IMR-90 (cell line): ENCODE measurements around the gene PNKD. TPM values are rescaled to one million over a fixed set of nuclear protein-coding genes. Genes with fewer than 3 reads are reported as not detected.

ENCODE experiments used
- ATAC-seq: fragments of 200-7000 bp; cut with Tn5 transposase; 2 replicates; pipeline ENCODE4 v1.9.1; 2020; ENCODE audit warnings: low read depth, mild to moderate bottlenecking, moderate library complexity
- BruUV-seq: library from RNA; stranded (reverse); fragments of 400-500 nt; replicated peaks from 2 replicates; lab custom pipeline; 2021; lab: Mats Ljungman, UMichigan
- CTCF ChIA-PET: fragments of 300-600 bp; formaldehyde crosslinking; extraction: SDS; loops from one replicate; lab custom pipeline; 2021; ENCODE audit warnings: antibody characterized with exemption; lab: Yijun Ruan, JAX
- POLR2A ChIA-PET: fragments of 300-600 bp; sonication (Branson Sonifier 250); formaldehyde crosslinking; loops from one replicate; lab custom pipeline; 2022; ENCODE audit warnings: antibody characterized with exemption; ENCODE audit not compliant: unreplicated experiment; lab: Charles Lee
- DNase-seq: peaks from one replicate; pipeline ENCODE4 v3.0.0; 2013
- H2AFZ ChIP-seq: replicated peaks from 2 replicates; pipeline ENCODE3; 2013; ENCODE audit warnings: low read length, mild to moderate bottlenecking; ENCODE audit not compliant: poor library complexity
- H2AK5ac ChIP-seq: 2 replicates; pipeline ENCODE4 v1.6.1; 2013; ENCODE audit warnings: low read depth, low read length, inconsistent platforms
- H2AK9ac ChIP-seq: replicated peaks from 2 replicates; pipeline ENCODE3; 2013; ENCODE audit warnings: mild to moderate bottlenecking, low read depth, low read length, moderate library complexity; ENCODE audit not compliant: poor library complexity
- H2BK120ac ChIP-seq: 2 replicates; pipeline ENCODE4 v1.6.1; 2013; ENCODE audit warnings: low read depth, low read length, inconsistent platforms
- H2BK15ac ChIP-seq: 3 replicates; pipeline ENCODE4 v1.6.1; 2013; ENCODE audit warnings: low read depth, low read length, inconsistent platforms
- H2BK20ac ChIP-seq: 2 replicates; pipeline ENCODE4 v1.6.1; 2013; ENCODE audit warnings: low read depth, mild to moderate bottlenecking, inconsistent platforms, low read length, moderate library complexity
- H2BK5ac ChIP-seq: 2 replicates; pipeline ENCODE4 v1.6.1; 2013; ENCODE audit warnings: mild to moderate bottlenecking, low read depth, low read length, inconsistent platforms; ENCODE audit not compliant: poor library complexity, severe bottlenecking
- H3K14ac ChIP-seq: replicated peaks from 2 replicates; pipeline ENCODE4 v1.6.1; 2013; ENCODE audit warnings: low read depth, low read length, inconsistent platforms
- H3K18ac ChIP-seq: 2 replicates; pipeline ENCODE4 v1.6.1; 2013; ENCODE audit warnings: low read depth, low read length, control low read depth
- H3K23ac ChIP-seq: 2 replicates; pipeline ENCODE4 v1.6.1; 2013; ENCODE audit warnings: low read depth, low read length, inconsistent platforms
- H3K27ac ChIP-seq: 2 replicates; pipeline ENCODE4 v1.5.1; 2013; ENCODE audit warnings: mild to moderate bottlenecking, control low read depth, low read length; ENCODE audit not compliant: insufficient read depth
- H3K27me3 ChIP-seq: 2 replicates; pipeline ENCODE4 v1.6.1; 2013; ENCODE audit warnings: low read length; ENCODE audit not compliant: control insufficient read depth, insufficient read depth
- H3K36me3 ChIP-seq: 2 replicates; pipeline ENCODE4 v1.6.1; 2013; ENCODE audit warnings: low read length, mixed read lengths; ENCODE audit not compliant: control insufficient read depth, insufficient read depth
- H3K4ac ChIP-seq: 2 replicates; pipeline ENCODE4 v1.6.1; 2013; ENCODE audit warnings: low read depth, low read length, inconsistent platforms
- H3K4me1 ChIP-seq: 2 replicates; pipeline ENCODE4 v1.6.1; 2013; ENCODE audit warnings: low read length, mixed read lengths; ENCODE audit not compliant: control insufficient read depth, insufficient read depth
- H3K4me2 ChIP-seq: 2 replicates; pipeline ENCODE4 v1.6.1; 2013; ENCODE audit warnings: low read depth, mild to moderate bottlenecking, control low read depth, low read length, moderate library complexity
- H3K4me3 ChIP-seq: 2 replicates; pipeline ENCODE4 v1.5.1; 2013; ENCODE audit warnings: low read depth, mild to moderate bottlenecking, control low read depth, low read length, moderate library complexity; ENCODE audit not compliant: insufficient read depth
- H3K56ac ChIP-seq: 2 replicates; pipeline ENCODE4 v1.6.1; 2013; ENCODE audit warnings: low read length, inconsistent platforms; ENCODE audit not compliant: insufficient read depth; ENCODE audit errors: extremely low read depth
- H3K79me1 ChIP-seq, 2 experiments: 2 replicates each; pipeline ENCODE4 v1.6.1; 2013; ENCODE audit warnings: low read length in 2 of 2, inconsistent platforms in 1 of 2, low read depth in 1 of 2
- H3K9ac ChIP-seq: 2 replicates; pipeline ENCODE4 v1.6.1; 2013; ENCODE audit warnings: low read depth, low read length, control low read depth
- H3K9me1 ChIP-seq: 2 replicates; pipeline ENCODE4 v1.6.1; 2013; ENCODE audit warnings: low read length, inconsistent platforms; ENCODE audit not compliant: insufficient read depth
- H3K9me3 ChIP-seq: 2 replicates; pipeline ENCODE4 v1.6.1; 2013; ENCODE audit warnings: low read length; ENCODE audit not compliant: control insufficient read depth, insufficient read depth
- H4K20me1 ChIP-seq: 2 replicates; pipeline ENCODE4 v1.6.1; 2013; ENCODE audit warnings: low read length, inconsistent platforms; ENCODE audit not compliant: insufficient read depth
- H4K5ac ChIP-seq: 2 replicates; pipeline ENCODE4 v1.6.1; 2013; ENCODE audit warnings: mild to moderate bottlenecking, low read depth, low read length, control low read depth
- H4K8ac ChIP-seq, 2 experiments: 2 replicates each; pipeline ENCODE4 v1.6.1; 2013; ENCODE audit warnings: low read depth in 2 of 2, low read length in 2 of 2, control low read depth in 1 of 2, inconsistent platforms in 1 of 2
- H4K91ac ChIP-seq: 2 replicates; pipeline ENCODE4 v1.6.1; 2013; ENCODE audit warnings: low read depth, low read length, inconsistent platforms; ENCODE audit not compliant: insufficient read depth
- BHLHE40 ChIP-seq: fragments of 150-350 bp; IDR thresholded peaks from 2 replicates; pipeline ENCODE4 v1.6.1; 2016; ENCODE audit warnings: mild to moderate bottlenecking, low read depth, low read length
- CEBPB ChIP-seq: IDR thresholded peaks from 2 replicates; pipeline ENCODE4 v1.6.1; 2012; ENCODE audit warnings: low read depth, low read length, improper control_type of control experiment
- CHD1 ChIP-seq: IDR thresholded peaks from 2 replicates; pipeline ENCODE4 v1.6.1; 2012; ENCODE audit warnings: low read depth, low read length, improper control_type of control experiment
- CTCF ChIP-seq: conservative IDR thresholded peaks from 2 replicates; pipeline ENCODE4 v1.5.1; 2012; ENCODE audit warnings: mild to moderate bottlenecking, low read depth, low read length, improper control_type of control experiment
- FOS ChIP-seq: fragments of 150-350 bp; IDR thresholded peaks from 2 replicates; pipeline ENCODE4 v1.6.1; 2016; ENCODE audit warnings: low read depth, low read length
- MAFK ChIP-seq: IDR thresholded peaks from 2 replicates; pipeline ENCODE4 v1.6.1; 2012; ENCODE audit warnings: low read depth, low read length, improper control_type of control experiment
- MXI1 ChIP-seq: IDR thresholded peaks from 2 replicates; pipeline ENCODE4 v1.6.1; 2012; ENCODE audit warnings: low read depth, mild to moderate bottlenecking, low read length, moderate library complexity, borderline replicate concordance
- POLR2A ChIP-seq: IDR thresholded peaks from 2 replicates; pipeline ENCODE4 v1.6.1; 2012; ENCODE audit warnings: mild to moderate bottlenecking, low read depth, low read length
- RAD21 ChIP-seq: IDR thresholded peaks from 2 replicates; pipeline ENCODE4 v1.6.1; 2012; ENCODE audit warnings: low read length, improper control_type of control experiment
- RCOR1 ChIP-seq: IDR thresholded peaks from 2 replicates; pipeline ENCODE4 v1.6.1; 2012; ENCODE audit warnings: mild to moderate bottlenecking, low read length, improper control_type of control experiment; ENCODE audit not compliant: insufficient replicate concordance
- RFX5 ChIP-seq: IDR thresholded peaks from 2 replicates; pipeline ENCODE4 v1.8.0; 2012; ENCODE audit warnings: low read depth, mild to moderate bottlenecking, low read length, moderate library complexity
- SMC3 ChIP-seq: fragments of 150-350 bp; IDR thresholded peaks from 2 replicates; pipeline ENCODE4 v1.6.1; 2016; ENCODE audit warnings: low read depth, mild to moderate bottlenecking, antibody characterized with exemption, low read length, moderate library complexity
- USF2 ChIP-seq: fragments of 150-350 bp; IDR thresholded peaks from 2 replicates; pipeline ENCODE4 v1.6.1; 2017; ENCODE audit warnings: mild to moderate bottlenecking, antibody characterized with exemption, low read length, low read depth
- WGBS, 2 experiments: methylation state at CpG; one replicate each; pipeline versions ENCODE4 v1.1.5 to v1.1.7; 2013; ENCODE audit warnings: missing lambda C conversion rate in 2 of 2; ENCODE audit not compliant: insufficient read length in 1 of 2; ENCODE audit errors: extremely low coverage in 2 of 2; 5-methylcytosine and 5-hydroxymethylcytosine counted together
- dilution Hi-C: fragments of 300-500 bp; cut with HindIII; formaldehyde crosslinking; loops from one replicate; pipeline ENCODE4 v1.14.3; 2018; ENCODE audit warnings: low sequenced_read_pairs; ENCODE audit not compliant: unreplicated experiment
- in situ Hi-C: fragments of 300-500 bp; cut with MboI; formaldehyde crosslinking; loops from 3 replicates; pipeline ENCODE4 v1.14.3; 2019; ENCODE audit warnings: low sequenced_read_pairs, inconsistent platforms, mixed read lengths
- intact Hi-C: fragments of 100-400 bp; cut with micrococcal nuclease; formaldehyde crosslinking; loops from 2 replicates; pipeline ENCODE4 v1.10.0; 2022
- polyA plus RNA-seq, 3 experiments: library from polyadenylated mRNA; depleted of rRNA; stranded (reverse); fragments of >200 nt; gene quantifications; 2 replicates each; pipeline ENCODE4 v1.2.3, GENCODE V29; 2012; ENCODE audit warnings: low replicate concordance in 1 of 3
- total RNA-seq: library from RNA; depleted of rRNA; stranded (reverse); fragments of >200 nt; gene quantifications from 2 replicates; pipeline ENCODE4 v1.2.3, GENCODE V29; 2012

Gene PNKD
- total and polyA plus RNA-seq, 2 of the 4 experiments (the other 2 are of a cell fraction), result 19.2 to 68.5 TPM

- Histone ChIP-seq H2BK5ac (no peak overlapping the region), H3K4me2 (no peak overlapping the region), H3K36me3 (peaks cover 75% of the 10 kb centered on the region), H4K91ac (no peak overlapping the region), H3K9ac (no peak overlapping the region), H3K56ac (no peak overlapping the region), H3K9me1 (peaks cover 5% of the 10 kb centered on the region), H3K27me3 (no peaks in the 10 kb centered on the region), H3K4me1 (peaks cover 2% of the 10 kb centered on the region; the same call in 1 of the 2 replicates), H3K79me1 (peaks cover 42 to 56% of the 10 kb centered on the region in 2 experiments), H4K8ac (no peak overlapping the region), H3K14ac (no peak overlapping the region), H3K18ac (no peak overlapping the region), H4K20me1 (peaks cover 6% of the 10 kb centered on the region; the same call in 1 of the 2 replicates), H2BK20ac (no peak overlapping the region), H3K27ac (no peak overlapping the region), H3K4ac (no peak overlapping the region), H2BK15ac (no peak overlapping the region), H3K4me3 (no peak overlapping the region), H2BK120ac (no peak overlapping the region), H3K9me3 (no peaks in the 10 kb centered on the region), H2AFZ (no peak overlapping the region), H2AK9ac (no peak overlapping the region), H2AK5ac (no peak overlapping the region), H4K5ac (no peak overlapping the region), H3K23ac (no peak overlapping the region)
- ChIA-PET POLR2A (no interaction called here), CTCF (no interaction called here)
- no peak for ATAC-seq
- whole genome bisulfite sequencing, 2 experiments, result no CpG with 5 or more reads among the region's 2 CpGs
- DNase-seq, result no peak
- intact Hi-C loops (no loop called here), dilution Hi-C loops (no loop called here), in situ Hi-C loops (no loop called here)
- BruUV-seq, result no TSS peak
- TF ChIP-seq CEBPB (no peak), RCOR1 (no peak), CHD1 (no peak), RAD21 (no peak), BHLHE40 (no peak), MAFK (no peak), RFX5 (no peak), FOS (no peak), USF2 (no peak), POLR2A (no peak), CTCF (no peak), SMC3 (no peak), MXI1 (no peak)
These were observed 35.3 kb upstream of the PNKD start for GRCh38 chr2:218235017-218235416.
